Measurements from ENCODE around the gene BRIP1.

The BRIP1 gene

DNA sequence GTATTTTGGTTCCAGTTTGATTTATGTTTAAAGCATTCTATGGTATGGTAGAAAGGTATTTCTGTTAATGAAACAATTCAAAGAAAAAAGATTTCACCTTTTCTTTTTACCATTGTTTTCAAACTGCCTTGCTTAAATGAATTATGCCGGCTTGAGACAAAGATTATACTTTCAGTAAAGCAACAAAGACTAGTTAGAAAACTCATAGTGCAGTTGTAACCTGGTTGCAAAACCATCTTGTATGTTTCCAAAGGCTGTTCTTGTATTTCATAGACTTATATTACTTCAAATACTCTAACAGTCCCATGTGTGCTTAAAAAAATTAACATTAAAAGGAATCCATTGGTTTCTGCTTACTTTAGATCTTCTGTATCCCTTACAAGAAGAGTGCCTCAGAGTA, 153.8 kb downstream of the BRIP1 start:
- TF ChIP-seq, protein P1, sequence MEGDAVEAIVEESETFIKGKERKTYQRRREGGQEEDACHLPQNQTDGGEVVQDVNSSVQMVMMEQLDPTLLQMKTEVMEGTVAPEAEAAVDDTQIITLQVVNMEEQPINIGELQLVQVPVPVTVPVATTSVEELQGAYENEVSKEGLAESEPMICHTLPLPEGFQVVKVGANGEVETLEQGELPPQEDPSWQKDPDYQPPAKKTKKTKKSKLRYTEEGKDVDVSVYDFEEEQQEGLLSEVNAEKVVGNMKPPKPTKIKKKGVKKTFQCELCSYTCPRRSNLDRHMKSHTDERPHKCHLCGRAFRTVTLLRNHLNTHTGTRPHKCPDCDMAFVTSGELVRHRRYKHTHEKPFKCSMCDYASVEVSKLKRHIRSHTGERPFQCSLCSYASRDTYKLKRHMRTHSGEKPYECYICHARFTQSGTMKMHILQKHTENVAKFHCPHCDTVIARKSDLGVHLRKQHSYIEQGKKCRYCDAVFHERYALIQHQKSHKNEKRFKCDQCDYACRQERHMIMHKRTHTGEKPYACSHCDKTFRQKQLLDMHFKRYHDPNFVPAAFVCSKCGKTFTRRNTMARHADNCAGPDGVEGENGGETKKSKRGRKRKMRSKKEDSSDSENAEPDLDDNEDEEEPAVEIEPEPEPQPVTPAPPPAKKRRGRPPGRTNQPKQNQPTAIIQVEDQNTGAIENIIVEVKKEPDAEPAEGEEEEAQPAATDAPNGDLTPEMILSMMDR (conservative IDR thresholded peaks at IDR 0.05; ENCODE audit: low read depth, low read length): no peak
- DNase-seq (ENCODE audit: low read depth): no peak
- H3K4me3 ChIP-seq (ENCODE audit: low read depth, low read length): no peak overlapping the region

DNA sequence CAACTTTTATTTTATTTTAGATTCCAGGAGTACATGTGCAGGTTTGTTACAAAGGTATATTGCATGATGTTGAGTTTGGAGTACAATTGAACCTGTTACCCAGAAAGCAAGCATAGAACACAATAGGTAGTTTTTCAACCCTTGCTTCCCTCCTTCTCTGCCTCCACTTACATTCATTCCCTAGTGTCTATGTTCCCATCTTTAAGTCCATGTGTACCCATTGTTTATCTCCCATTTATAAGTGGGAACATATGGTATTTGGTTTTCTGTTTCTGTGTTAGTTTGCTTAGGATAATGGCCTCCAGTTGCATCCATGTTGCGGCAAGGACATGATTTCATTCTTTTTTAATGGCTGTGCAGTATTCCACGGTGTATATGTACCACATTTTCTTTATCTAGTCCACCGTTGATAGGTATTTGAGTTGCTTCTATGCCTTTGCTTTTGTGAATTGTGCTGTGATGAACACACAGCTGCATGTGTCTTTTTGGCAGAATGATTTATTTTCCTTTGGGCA, 158.3 kb downstream of the BRIP1 start:
- no peak overlapping the region for H3K4me3 ChIP-seq (ENCODE audit: low read depth, low read length)
- no peak for DNase-seq (ENCODE audit: low read depth)
- TF ChIP-seq, protein P1 (conservative IDR thresholded peaks at IDR 0.05; ENCODE audit: low read depth, low read length): no peak

DNA sequence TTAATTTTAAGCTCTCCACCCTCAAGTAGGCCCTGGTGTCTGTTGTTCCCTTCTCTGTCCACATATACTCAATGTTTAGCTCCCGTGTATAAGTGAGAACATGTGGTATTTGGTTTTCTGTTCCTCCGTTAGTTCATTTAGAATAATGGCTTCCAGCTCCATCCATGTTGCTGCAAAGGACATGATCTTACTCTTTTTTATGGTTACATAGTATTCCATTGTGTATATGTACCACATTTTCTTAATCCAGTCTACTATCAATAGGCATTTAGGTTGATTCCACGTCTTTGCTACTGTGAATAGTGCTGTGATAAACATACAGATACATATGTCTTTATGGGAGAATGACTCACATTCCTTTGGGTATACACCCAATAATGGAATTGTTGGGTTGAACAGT, 160.9 kb downstream of the BRIP1 start:
- H3K4me3 ChIP-seq (ENCODE audit: low read depth, low read length): no peak overlapping the region
- no peak for DNase-seq (ENCODE audit: low read depth)
- TF ChIP-seq, protein P1 (conservative IDR thresholded peaks at IDR 0.05; ENCODE audit: low read depth, low read length): no peak

DNA sequence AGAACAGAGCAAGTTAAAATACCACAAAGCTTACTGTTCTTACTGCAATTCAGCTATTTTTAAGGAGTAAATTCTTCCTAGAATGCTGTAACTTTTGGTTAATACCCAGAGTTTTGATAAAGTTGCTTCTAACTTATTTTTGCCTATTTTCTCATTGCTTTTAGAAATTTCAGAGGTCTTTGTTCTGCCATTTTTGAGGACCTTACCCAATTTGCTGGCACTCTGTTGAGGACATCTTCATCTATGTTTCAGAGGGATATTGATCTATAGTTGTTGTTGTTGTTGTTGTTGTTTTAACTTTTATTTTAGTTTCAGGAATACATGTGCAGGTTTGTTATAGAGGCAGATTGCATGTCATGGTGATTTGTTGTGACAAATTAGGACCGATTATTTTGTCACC, 161.3 kb downstream of the BRIP1 start:
- DNase-seq (ENCODE audit: low read depth): no peak
- no peak overlapping the region for H3K4me3 ChIP-seq (ENCODE audit: low read depth, low read length)
- TF ChIP-seq, protein P1 (conservative IDR thresholded peaks at IDR 0.05; ENCODE audit: low read depth, low read length): no peak

DNA sequence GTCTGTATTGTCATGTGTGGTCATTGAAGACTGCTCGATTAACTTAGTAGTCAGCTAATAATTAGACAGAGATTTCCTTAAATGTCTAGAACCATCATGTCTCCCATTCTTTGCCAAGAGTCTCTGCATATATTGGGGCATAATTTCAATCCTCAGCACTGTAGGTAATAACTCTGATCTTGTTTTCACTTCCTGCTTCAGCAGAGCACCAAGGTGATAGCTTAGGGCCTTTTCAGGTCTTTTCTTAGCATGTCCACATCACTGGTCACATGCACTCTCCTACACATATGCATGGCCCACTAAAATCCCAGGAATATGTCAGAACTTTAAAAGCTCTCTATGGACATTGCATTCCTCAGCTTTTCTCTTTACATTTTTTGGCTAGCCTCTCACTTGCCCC, 162.0 kb downstream of the BRIP1 start:
- no peak overlapping the region for H3K4me3 ChIP-seq (ENCODE audit: low read depth, low read length)
- TF ChIP-seq, protein P1 (conservative IDR thresholded peaks at IDR 0.05; ENCODE audit: low read depth, low read length): no peak
- no peak for DNase-seq (ENCODE audit: low read depth)

DNA sequence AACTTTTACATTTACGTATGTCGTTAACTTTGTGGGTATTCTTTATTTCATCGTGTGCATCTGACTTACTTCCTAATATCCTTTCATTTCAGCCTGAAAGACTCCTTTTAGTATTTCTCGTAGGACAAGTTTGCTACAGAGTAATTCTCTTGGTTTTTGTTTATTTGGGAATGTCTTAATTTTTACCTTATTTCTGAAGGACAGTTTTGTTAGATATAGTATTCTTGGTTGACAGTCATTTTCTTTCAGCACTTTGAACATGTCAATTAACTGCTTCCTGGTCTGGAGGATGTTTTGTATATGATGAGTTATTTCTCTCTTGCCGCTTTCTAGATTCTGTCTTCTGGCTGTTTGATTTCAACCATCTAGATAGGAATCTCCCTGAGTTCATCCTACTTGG, 163.1 kb downstream of the BRIP1 start:
- DNase-seq (ENCODE audit: low read depth): peak; percentile 4
- TF ChIP-seq, protein P1 (conservative IDR thresholded peaks at IDR 0.05; ENCODE audit: low read depth, low read length): no peak
- no peak overlapping the region for H3K4me3 ChIP-seq (ENCODE audit: low read depth, low read length)

DNA sequence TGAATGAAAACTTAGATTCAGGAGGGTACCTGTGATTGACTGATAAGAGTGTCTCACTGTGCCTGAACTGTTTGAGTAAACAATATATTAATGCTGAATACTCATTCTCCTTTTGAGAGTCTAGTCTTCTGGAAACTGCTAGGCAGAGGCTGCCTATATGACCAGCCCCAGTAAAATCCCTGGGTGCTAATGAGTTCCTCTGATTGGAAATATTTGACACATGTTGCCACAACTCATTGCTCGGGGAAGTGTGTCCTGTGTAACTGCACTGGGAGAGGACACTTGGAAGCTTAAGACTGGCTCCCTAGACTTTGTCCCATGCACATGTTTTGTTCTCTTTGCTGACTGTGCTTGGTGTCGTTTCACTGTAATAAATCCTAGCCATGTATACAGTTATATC, 163.6 kb downstream of the BRIP1 start:
- no peak overlapping the region for H3K4me3 ChIP-seq (ENCODE audit: low read depth, low read length)
- TF ChIP-seq, protein P1 (conservative IDR thresholded peaks at IDR 0.05; ENCODE audit: low read depth, low read length): no peak
- DNase-seq (ENCODE audit: low read depth): no peak

Data from choroid plexus epithelial cell (primary cell).